Upper lobe of left lung (tissue), 6 donors: Measurements from ENCODE around the gene CFAP91. TPM values are rescaled to one million over a fixed set of nuclear protein-coding genes. Genes with fewer than 3 reads are reported as not detected.

ENCODE experiments used
- ATAC-seq, 2 donors: fragments of 200-7000 bp; cut with Tn5 transposase; one replicate each; pipeline ENCODE4 v1.9.1; 2022; ENCODE audit warnings: mild to moderate bottlenecking in 2 of 2, moderate library complexity in 2 of 2; ENCODE audit not compliant: low FRiP score in 2 of 2
- DNase-seq, 2 donors: peaks; one replicate each; pipeline ENCODE4 v3.0.0-alpha.2; 2019 to 2020
- H3K27ac ChIP-seq, 4 donors: fragments of 200-600 bp; sonication (generic); one replicate each; pipeline ENCODE4 v1.5.1; 2016 to 2019
- H3K27me3 ChIP-seq, 4 donors: fragments of 200-600 bp; sonication (generic); one replicate each; pipeline ENCODE4 v1.5.1; 2017 to 2019
- H3K36me3 ChIP-seq, 4 donors: fragments of 200-600 bp; sonication (generic); one replicate each; pipeline ENCODE4 v1.5.1; 2016 to 2019
- H3K4me1 ChIP-seq, 4 donors: fragments of 200-600 bp; sonication (generic); one replicate each; pipeline ENCODE4 v1.5.1; 2018 to 2019
- H3K4me3 ChIP-seq, 4 donors: fragments of 200-600 bp; sonication (generic); one replicate each; pipeline ENCODE4 v1.5.1; 2017 to 2019; ENCODE audit warnings: mild to moderate bottlenecking in 2 of 4, moderate library complexity in 1 of 4
- H3K9me3 ChIP-seq, 4 donors: fragments of 200-600 bp; sonication (generic); one replicate each; pipeline ENCODE4 v1.5.1; 2018 to 2019
- CTCF ChIP-seq, 6 experiments: fragments of 450-650 bp in 4 of 6; fragments of 200-600 bp in 2 of 6; sonication (generic) in 2 of 6; IDR thresholded peaks; one replicate each; pipeline ENCODE4 v1.5.1; 2016 to 2019; ENCODE audit warnings: antibody characterized with exemption in 6 of 6
- EP300 ChIP-seq, 4 donors: sonication (generic); formaldehyde crosslinking; IDR thresholded peaks; one replicate each; pipeline ENCODE4 v1.5.1; 2017; ENCODE audit warnings: antibody characterized with exemption in 4 of 4, control low read depth in 2 of 4
- POLR2A ChIP-seq, 4 donors: fragments of 450-650 bp; IDR thresholded peaks; one replicate each; pipeline ENCODE4 v1.5.1; 2016 to 2017; ENCODE audit warnings: antibody characterized with exemption in 4 of 4, mild to moderate bottlenecking in 2 of 4
- POLR2AphosphoS5 ChIP-seq, 2 donors: sonication (generic); formaldehyde crosslinking; IDR thresholded peaks; one replicate each; pipeline ENCODE4 v1.5.1; 2017; ENCODE audit warnings: antibody characterized with exemption in 2 of 2
- WGBS, 2 donors: methylation state at CpG; one replicate each; pipeline ENCODE4 v1.1.5; 2017 to 2018; 5-methylcytosine and 5-hydroxymethylcytosine counted together
- total RNA-seq, 6 donors: library from RNA; depleted of rRNA in 4 of 6; stranded (reverse); fragments of >200 nt in 4 of 6; gene quantifications; one replicate each; pipeline versions ENCODE4 v1.1.0 to v1.2.1, GENCODE V29; 2016 to 2021
- donor health status: DM: no; HTN: no; CAD: no; lungs with moderate emphysema.
- donor health status: DM: no; HTN: yes; CAD: no; lungs with severe emphysema.

Gene CFAP91
- total RNA-seq, 6 donors from 2014 or later: 2.3 to 47.8 (median 6.6) TPM

GRCh38 chr3:119659606-119660291, 43.1 kb upstream of the CFAP91 start:
- Histone ChIP-seq H3K36me3 (peaks cover 0 to 2% (median 0%) of the 10 kb centered on the region in 4 donors), H3K9me3 (no peaks in the 10 kb centered on the region), H3K27ac (no peak overlapping the region), H3K4me3 (no peak overlapping the region), H3K4me1 (peaks cover 0 to 8% (median 7%) of the 10 kb centered on the region in 4 donors), H3K27me3 (no peaks in the 10 kb centered on the region)
- WGBS, 2 donors: 56 to 72% methylated on average over 5 to 9 of the region's 9 CpGs
- TF ChIP-seq EP300 (IDR thresholded peaks at IDR 0.05) (no peak), POLR2A (IDR thresholded peaks at IDR 0.05) (no peak), CTCF (IDR thresholded peaks at IDR 0.05) (no peak), POLR2AphosphoS5 (IDR thresholded peaks at IDR 0.05) (no peak)
- ATAC-seq (peak in 1 of 2 donors; percentile 52), DNase-seq (no peak)

GRCh38 chr3:119660474-119661440, 42.1 kb upstream of the CFAP91 start, which contains the start of gene POPDC2:
Gene POPDC2, minus strand, starts transcription at chr3:119660589. Its CDS starts 166 bp downstream, at chr3:119660423.
- Histone ChIP-seq H3K27me3 (no peaks in the 10 kb centered on the region), H3K27ac (no peak within 1 kb of the TSS), H3K9me3 (no peaks in the 10 kb centered on the region), H3K4me3 (no peak within 1 kb of the TSS), H3K4me1 (peaks cover 0 to 8% (median 7%) of the 10 kb centered on the region in 4 donors), H3K36me3 (peaks cover 0 to 2% (median 0%) of the 10 kb centered on the region in 4 donors)
- DNase-seq: no peak
- 82 to 84% methylated on average over 9 of the region's 9 CpGs for WGBS, 2 donors
- ATAC-seq: no peak
- no peak for TF ChIP-seq EP300 (IDR thresholded peaks at IDR 0.05)

GRCh38 chr3:119662604-119663373, 40.0 kb upstream of the CFAP91 start:
- peaks cover 0 to 2% (median 0%) of the 10 kb centered on the region in 4 donors for H3K36me3 ChIP-seq
- ATAC-seq: no peak
- no peaks in the 10 kb centered on the region for H3K27me3 ChIP-seq
- TF ChIP-seq CTCF (IDR thresholded peaks at IDR 0.05): no peak
- TF ChIP-seq POLR2AphosphoS5 (IDR thresholded peaks at IDR 0.05): no peak
- TF ChIP-seq POLR2A (IDR thresholded peaks at IDR 0.05): no peak
- TF ChIP-seq EP300 (IDR thresholded peaks at IDR 0.05): no peak
- H3K4me3 ChIP-seq: no peak overlapping the region
- peaks cover 0 to 8% (median 7%) of the 10 kb centered on the region in 4 donors for H3K4me1 ChIP-seq
- 67% methylated on average over 1 of the region's 1 CpG for WGBS, 2 donors
- H3K27ac ChIP-seq: peak overlapping the region in 2 of 4 donors; percentile 22 to 31
- H3K9me3 ChIP-seq: no peaks in the 10 kb centered on the region
- no peak for DNase-seq

- Histone ChIP-seq H3K27ac (no peak overlapping the region), H3K4me3 (no peak overlapping the region), H3K36me3 (peaks cover 0 to 12% (median 0%) of the 10 kb centered on the region in 4 donors), H3K27me3 (no peaks in the 10 kb centered on the region), H3K4me1 (peaks cover 0 to 8% (median 7%) of the 10 kb centered on the region in 4 donors), H3K9me3 (no peaks in the 10 kb centered on the region)
- TF ChIP-seq POLR2AphosphoS5 (IDR thresholded peaks at IDR 0.05) (no peak), EP300 (IDR thresholded peaks at IDR 0.05) (no peak), CTCF (IDR thresholded peaks at IDR 0.05) (no peak), POLR2A (IDR thresholded peaks at IDR 0.05) (no peak)
- ATAC-seq: no peak
- no peak for DNase-seq
- WGBS, 2 donors: 87 to 91% methylated on average over 2 of the region's 2 CpGs
These were observed 38.9 kb upstream of the CFAP91 start for GRCh38 chr3:119663885-119664284.
